Measurements from ENCODE around the gene GRM5.

GRM5 gene

GRCh38 chr11:88815505-88815904 is 250.3 kb downstream of the GRM5 start:
- Histone ChIP-seq H3K27me3 (replicated peaks; ENCODE audit: control insufficient read depth, insufficient read depth, low read length, poor library complexity, severe bottlenecking) (no peaks in the 10 kb centered on the region), H3K27ac (ENCODE audit: insufficient read depth, low read length, poor library complexity, severe bottlenecking) (no peak overlapping the region), H3K36me3 (ENCODE audit: control insufficient read depth, insufficient read depth, low read length) (no peaks in the 10 kb centered on the region), H3K4me3 (ENCODE audit: insufficient read depth, low read depth, low read length, poor library complexity, severe bottlenecking) (no peak overlapping the region), H3K9me3 (ENCODE audit: control insufficient read depth, low read length) (no peaks in the 10 kb centered on the region), H3K4me1 (ENCODE audit: control insufficient read depth, insufficient read depth, low read length, poor library complexity, severe bottlenecking) (no peaks in the 10 kb centered on the region)
- no peak for DNase-seq

DNA sequence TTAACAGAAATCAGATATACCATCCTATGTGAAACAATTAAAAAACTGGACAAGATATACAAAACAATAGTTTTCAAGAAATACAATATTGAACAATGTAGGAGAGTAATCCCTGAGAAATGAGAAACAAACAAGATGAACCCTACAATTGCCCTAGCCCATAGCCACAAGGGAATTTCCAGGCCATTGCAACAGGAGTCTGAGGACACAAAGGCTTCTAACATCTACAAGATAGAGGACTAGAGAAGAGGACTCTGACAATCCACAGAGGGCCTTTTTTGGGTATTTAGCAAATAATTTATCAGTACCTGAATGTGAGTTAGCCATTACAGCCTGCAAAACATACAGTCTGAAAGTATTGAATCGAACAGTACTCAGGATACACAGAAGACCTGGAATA is 251.7 kb downstream of the GRM5 start:
- H3K9me3 ChIP-seq (ENCODE audit: control insufficient read depth, low read length), result no peaks in the 10 kb centered on the region
- no peak overlapping the region for H3K4me3 ChIP-seq (ENCODE audit: insufficient read depth, low read depth, low read length, poor library complexity, severe bottlenecking)
- no peaks in the 10 kb centered on the region for H3K4me1 ChIP-seq (ENCODE audit: control insufficient read depth, insufficient read depth, low read length, poor library complexity, severe bottlenecking)
- no peak overlapping the region for H3K27ac ChIP-seq (ENCODE audit: insufficient read depth, low read length, poor library complexity, severe bottlenecking)
- H3K27me3 ChIP-seq (replicated peaks; ENCODE audit: control insufficient read depth, insufficient read depth, low read length, poor library complexity, severe bottlenecking), result no peaks in the 10 kb centered on the region
- DNase-seq, result no peak
- H3K36me3 ChIP-seq (ENCODE audit: control insufficient read depth, insufficient read depth, low read length), result no peaks in the 10 kb centered on the region

GRCh38 chr11:88813233-88813915 is 252.4 kb downstream of the GRM5 start:
- Histone ChIP-seq H3K27me3 (replicated peaks; ENCODE audit: control insufficient read depth, insufficient read depth, low read length, poor library complexity, severe bottlenecking) (no peaks in the 10 kb centered on the region), H3K4me3 (ENCODE audit: insufficient read depth, low read depth, low read length, poor library complexity, severe bottlenecking) (no peak overlapping the region), H3K27ac (ENCODE audit: insufficient read depth, low read length, poor library complexity, severe bottlenecking) (no peak overlapping the region), H3K4me1 (ENCODE audit: control insufficient read depth, insufficient read depth, low read length, poor library complexity, severe bottlenecking) (no peaks in the 10 kb centered on the region), H3K9me3 (ENCODE audit: control insufficient read depth, low read length) (no peaks in the 10 kb centered on the region), H3K36me3 (ENCODE audit: control insufficient read depth, insufficient read depth, low read length) (no peaks in the 10 kb centered on the region)
- no peak for DNase-seq

GRCh38 chr11:88810420-88811097 is 255.2 kb downstream of the GRM5 start:
- DNase-seq, result no peak
- Histone ChIP-seq H3K9me3 (ENCODE audit: control insufficient read depth, low read length) (no peaks in the 10 kb centered on the region), H3K36me3 (ENCODE audit: control insufficient read depth, insufficient read depth, low read length) (no peaks in the 10 kb centered on the region), H3K27me3 (replicated peaks; ENCODE audit: control insufficient read depth, insufficient read depth, low read length, poor library complexity, severe bottlenecking) (no peaks in the 10 kb centered on the region), H3K4me1 (ENCODE audit: control insufficient read depth, insufficient read depth, low read length, poor library complexity, severe bottlenecking) (no peaks in the 10 kb centered on the region), H3K27ac (ENCODE audit: insufficient read depth, low read length, poor library complexity, severe bottlenecking) (no peak overlapping the region), H3K4me3 (ENCODE audit: insufficient read depth, low read depth, low read length, poor library complexity, severe bottlenecking) (no peak overlapping the region)

- no peaks in the 10 kb centered on the region for H3K27me3 ChIP-seq (replicated peaks; ENCODE audit: control insufficient read depth, insufficient read depth, low read length, poor library complexity, severe bottlenecking)
Observed at GRCh38 chr11:88809126-88809525, 256.7 kb downstream of the GRM5 start.

GRCh38 chr11:88807349-88807748 is 258.4 kb downstream of the GRM5 start:
- no peak overlapping the region for H3K4me3 ChIP-seq (ENCODE audit: insufficient read depth, low read depth, low read length, poor library complexity, severe bottlenecking)
- H3K9me3 ChIP-seq (ENCODE audit: control insufficient read depth, low read length), result no peaks in the 10 kb centered on the region
- no peaks in the 10 kb centered on the region for H3K4me1 ChIP-seq (ENCODE audit: control insufficient read depth, insufficient read depth, low read length, poor library complexity, severe bottlenecking)
- H3K27me3 ChIP-seq (replicated peaks; ENCODE audit: control insufficient read depth, insufficient read depth, low read length, poor library complexity, severe bottlenecking), result no peaks in the 10 kb centered on the region
- H3K36me3 ChIP-seq (ENCODE audit: control insufficient read depth, insufficient read depth, low read length), result no peaks in the 10 kb centered on the region
- DNase-seq, result no peak
- H3K27ac ChIP-seq (ENCODE audit: insufficient read depth, low read length, poor library complexity, severe bottlenecking), result no peak overlapping the region

More at GRCh38 chr11:88809126-88809525, 256.7 kb downstream of the GRM5 start:
- DNase-seq, result no peak
- Histone ChIP-seq H3K4me3 (ENCODE audit: insufficient read depth, low read depth, low read length, poor library complexity, severe bottlenecking) (no peak overlapping the region), H3K36me3 (ENCODE audit: control insufficient read depth, insufficient read depth, low read length) (no peaks in the 10 kb centered on the region), H3K9me3 (ENCODE audit: control insufficient read depth, low read length) (no peaks in the 10 kb centered on the region), H3K4me1 (ENCODE audit: control insufficient read depth, insufficient read depth, low read length, poor library complexity, severe bottlenecking) (no peaks in the 10 kb centered on the region), H3K27ac (ENCODE audit: insufficient read depth, low read length, poor library complexity, severe bottlenecking) (no peak overlapping the region)

- no peak overlapping the region for H3K4me3 ChIP-seq (ENCODE audit: insufficient read depth, low read depth, low read length, poor library complexity, severe bottlenecking)
Observed at GRCh38 chr11:88806410-88806809, 259.4 kb downstream of the GRM5 start.

GRCh38 chr11:88801484-88802123 is 264.2 kb downstream of the GRM5 start:
- Histone ChIP-seq H3K36me3 (ENCODE audit: control insufficient read depth, insufficient read depth, low read length) (no peaks in the 10 kb centered on the region), H3K9me3 (ENCODE audit: control insufficient read depth, low read length) (no peaks in the 10 kb centered on the region), H3K27me3 (replicated peaks; ENCODE audit: control insufficient read depth, insufficient read depth, low read length, poor library complexity, severe bottlenecking) (no peaks in the 10 kb centered on the region), H3K4me1 (ENCODE audit: control insufficient read depth, insufficient read depth, low read length, poor library complexity, severe bottlenecking) (no peaks in the 10 kb centered on the region), H3K4me3 (ENCODE audit: insufficient read depth, low read depth, low read length, poor library complexity, severe bottlenecking) (no peak overlapping the region), H3K27ac (ENCODE audit: insufficient read depth, low read length, poor library complexity, severe bottlenecking) (no peak overlapping the region)
- no peak for DNase-seq

More at GRCh38 chr11:88806410-88806809, 259.4 kb downstream of the GRM5 start:
- no peak for DNase-seq
- no peaks in the 10 kb centered on the region for H3K27me3 ChIP-seq (replicated peaks; ENCODE audit: control insufficient read depth, insufficient read depth, low read length, poor library complexity, severe bottlenecking)
- no peaks in the 10 kb centered on the region for H3K4me1 ChIP-seq (ENCODE audit: control insufficient read depth, insufficient read depth, low read length, poor library complexity, severe bottlenecking)
- no peaks in the 10 kb centered on the region for H3K9me3 ChIP-seq (ENCODE audit: control insufficient read depth, low read length)
- H3K36me3 ChIP-seq (ENCODE audit: control insufficient read depth, insufficient read depth, low read length), result no peaks in the 10 kb centered on the region
- no peak overlapping the region for H3K27ac ChIP-seq (ENCODE audit: insufficient read depth, low read length, poor library complexity, severe bottlenecking)

- Histone ChIP-seq H3K9me3 (ENCODE audit: control insufficient read depth, low read length) (no peaks in the 10 kb centered on the region), H3K4me3 (ENCODE audit: insufficient read depth, low read depth, low read length, poor library complexity, severe bottlenecking) (no peak overlapping the region), H3K27ac (ENCODE audit: insufficient read depth, low read length, poor library complexity, severe bottlenecking) (no peak overlapping the region), H3K36me3 (ENCODE audit: control insufficient read depth, insufficient read depth, low read length) (no peaks in the 10 kb centered on the region), H3K4me1 (ENCODE audit: control insufficient read depth, insufficient read depth, low read length, poor library complexity, severe bottlenecking) (no peaks in the 10 kb centered on the region), H3K27me3 (replicated peaks; ENCODE audit: control insufficient read depth, insufficient read depth, low read length, poor library complexity, severe bottlenecking) (no peaks in the 10 kb centered on the region)
- no peak for DNase-seq
Observed at GRCh38 chr11:88799771-88800500, 265.8 kb downstream of the GRM5 start.

Data from effector memory CD4-positive, alpha-beta T cell (primary cell).